Keratinocyte (primary cell): ENCODE results near the gene PDZRN4. TPM values are rescaled to one million over a fixed set of nuclear protein-coding genes. Genes with fewer than 3 reads are reported as not detected.

Experiments
- DNase-seq: peaks from one replicate; pipeline ENCODE4 v3.0.0-alpha.2; 2011; ENCODE audit warnings: low read depth, missing footprints, low spot score
- FAIRE-seq: peaks from 2 replicates; lab custom pipeline; 2011; peaks lifted over from hg19 to GRCh38; lab: Jason Lieb, UNC
- H2AFZ ChIP-seq: 2 replicates; pipeline ENCODE4 v1.6.0; 2012; ENCODE audit warnings: low read length, control low read depth, inconsistent platforms; ENCODE audit not compliant: control insufficient read depth
- H3K27ac ChIP-seq: 2 replicates; pipeline ENCODE4 v1.5.1; 2011; ENCODE audit warnings: low read length; ENCODE audit not compliant: control insufficient read depth, insufficient read depth
- H3K27me3 ChIP-seq: 3 replicates; pipeline ENCODE4 v1.6.0; 2011; ENCODE audit warnings: low read length; ENCODE audit not compliant: control insufficient read depth, insufficient read depth; ENCODE audit errors: extremely low read depth
- H3K36me3 ChIP-seq, 2 experiments: 2 replicates in 1 of 2; 3 replicates in 1 of 2; pipeline ENCODE4 v1.5.1; 2011; ENCODE audit warnings: low read length in 2 of 2, mild to moderate bottlenecking in 1 of 2; ENCODE audit not compliant: control insufficient read depth in 2 of 2, insufficient read depth in 2 of 2; ENCODE audit errors: extremely low read depth in 1 of 2
- H3K4me1 ChIP-seq: 3 replicates; pipeline ENCODE4 v1.5.1; 2011; ENCODE audit warnings: low read length; ENCODE audit not compliant: control insufficient read depth, insufficient read depth; ENCODE audit errors: extremely low read depth
- H3K4me2 ChIP-seq: 3 replicates; pipeline ENCODE4 v1.6.0; 2011; ENCODE audit warnings: low read depth, low read length; ENCODE audit not compliant: control insufficient read depth, insufficient read depth; ENCODE audit errors: extremely low read depth
- H3K4me3 ChIP-seq, 3 experiments: fragments of 200-600 bp in 1 of 3; sonication (generic) in 1 of 3; 2 replicates in 2 of 3; 3 replicates in 1 of 3; pipeline ENCODE4 v1.5.1; 2011 to 2016; ENCODE audit warnings: low read length in 3 of 3, mild to moderate bottlenecking in 3 of 3, control low read depth in 2 of 3, inconsistent platforms in 1 of 3, low read depth in 1 of 3, mixed read lengths in 1 of 3, mixed run types in 1 of 3, moderate library complexity in 1 of 3; ENCODE audit not compliant: control insufficient read depth in 2 of 3, insufficient read depth in 2 of 3; ENCODE audit errors: extremely low read depth in 1 of 3
- H3K79me2 ChIP-seq: 2 replicates; pipeline ENCODE4 v1.6.0; 2012; ENCODE audit warnings: low read length; ENCODE audit not compliant: control insufficient read depth, insufficient read depth
- H3K9ac ChIP-seq: 3 replicates; pipeline ENCODE4 v1.6.0; 2011; ENCODE audit warnings: low read length; ENCODE audit not compliant: control insufficient read depth, insufficient read depth; ENCODE audit errors: extremely low read depth
- H3K9me1 ChIP-seq: 3 replicates; pipeline ENCODE4 v1.6.0; 2011; ENCODE audit warnings: low read length; ENCODE audit not compliant: control insufficient read depth, insufficient read depth; ENCODE audit errors: extremely low read depth
- H3K9me3 ChIP-seq: 2 replicates; pipeline ENCODE4 v1.5.1; 2012; ENCODE audit warnings: low read depth, low read length; ENCODE audit not compliant: control insufficient read depth
- H4K20me1 ChIP-seq: 3 replicates; pipeline ENCODE4 v1.6.0; 2011; ENCODE audit warnings: low read length; ENCODE audit not compliant: control insufficient read depth, insufficient read depth; ENCODE audit errors: extremely low read depth
- CTCF ChIP-seq, 3 experiments: IDR thresholded peaks in 1 of 3; conservative IDR thresholded peaks in 1 of 3; optimal IDR thresholded peaks in 1 of 3; 2 replicates in 2 of 3; 3 replicates in 1 of 3; pipeline versions ENCODE3 to v1.5.1; 2011; ENCODE audit warnings: low read length in 3 of 3, mild to moderate bottlenecking in 3 of 3, moderate library complexity in 2 of 3, control low read depth in 1 of 3, inconsistent platforms in 1 of 3; ENCODE audit not compliant: insufficient read depth in 2 of 3; ENCODE audit errors: extremely low read depth in 1 of 3
- EZH2 ChIP-seq: IDR thresholded peaks from one replicate; pipeline ENCODE4 v1.6.1; 2012; ENCODE audit warnings: inconsistent platforms, mild to moderate bottlenecking, low read length, moderate library complexity
- dilution Hi-C: fragments of 300-500 bp; cut with MboI; formaldehyde crosslinking; loops from one replicate; pipeline ENCODE4 v1.7.0; 2020; ENCODE audit warnings: low sequenced_read_pairs; ENCODE audit not compliant: extremely low pct_ligation_motif_present
- polyA plus RNA-seq, 5 experiments: library from polyadenylated mRNA; depleted of rRNA in 3 of 5; stranded (reverse) in 3 of 5; stranded (forward) in 1 of 5; unstranded in 1 of 5; fragments of >200 nt; gene quantifications; 1 replicate in 1 of 5; 2 replicates in 3 of 5; 3 replicates in 1 of 5; pipeline versions ENCODE4 v1.2.1 to v1.2.3, GENCODE V29; 2011 to 2012; ENCODE audit warnings: missing spikeins in 2 of 5, low read depth in 1 of 5, low replicate concordance in 1 of 5

The PDZRN4 gene
- polyA plus RNA-seq, 1 donor (not counting 4 experiments of a cell fraction or from before 2014, with no cell fraction given) = not detected

GRCh38 chr12:41225179-41225578 is 37.1 kb downstream of the PDZRN4 start:
- Histone ChIP-seq H3K4me3 (no peak overlapping the region), H3K36me3 (no peaks in the 10 kb centered on the region), H2AFZ (no peak overlapping the region), H3K4me1 (no peaks in the 10 kb centered on the region), H3K4me2 (no peak overlapping the region), H3K9me3 (no peaks in the 10 kb centered on the region), H3K9me1 (no peaks in the 10 kb centered on the region), H3K79me2 (no peaks in the 10 kb centered on the region), H3K27me3 (no peaks in the 10 kb centered on the region), H3K27ac (no peak overlapping the region), H3K9ac (no peak overlapping the region), H4K20me1 (no peaks in the 10 kb centered on the region)
- dilution Hi-C loops = no loop called here
- DNase-seq = no peak
- no peak for FAIRE-seq
- no peak for TF ChIP-seq EZH2
- TF ChIP-seq CTCF (optimal IDR thresholded peaks at IDR 0.05 in 1 of 3, IDR thresholded peaks at IDR 0.05 in 1 of 3, conservative IDR thresholded peaks at IDR 0.05 in 1 of 3; ENCODE audit: extremely low read depth in 1 of 3, insufficient read depth in 2 of 3, low read length in 3 of 3) = no peak

GRCh38 chr12:41228066-41228820 is 40.1 kb downstream of the PDZRN4 start:
- Histone ChIP-seq H3K27me3 (no peaks in the 10 kb centered on the region), H2AFZ (no peak overlapping the region), H3K4me2 (no peak overlapping the region), H3K4me3 (no peak overlapping the region), H3K79me2 (no peaks in the 10 kb centered on the region), H3K36me3 (no peaks in the 10 kb centered on the region), H3K9ac (no peak overlapping the region), H3K27ac (no peak overlapping the region), H3K9me3 (no peaks in the 10 kb centered on the region), H4K20me1 (no peaks in the 10 kb centered on the region), H3K4me1 (no peaks in the 10 kb centered on the region), H3K9me1 (no peaks in the 10 kb centered on the region)
- dilution Hi-C loops = no loop called here
- no peak for TF ChIP-seq EZH2
- no peak for TF ChIP-seq CTCF (optimal IDR thresholded peaks at IDR 0.05 in 1 of 3, IDR thresholded peaks at IDR 0.05 in 1 of 3, conservative IDR thresholded peaks at IDR 0.05 in 1 of 3; ENCODE audit: extremely low read depth in 1 of 3, insufficient read depth in 2 of 3, low read length in 3 of 3)
- FAIRE-seq (no peak), DNase-seq (no peak)
